Endothelial cell (in vitro differentiated cells): ENCODE results near the gene RAB44. TPM values are rescaled to one million over a fixed set of nuclear protein-coding genes. Genes with fewer than 3 reads are reported as not detected.
A peak's percentile ranks its signal among the peaks of the same experiment; 100 is the strongest.

Experiments
- DNase-seq: peaks from one replicate; pipeline ENCODE4 v3.0.0; 2021; ENCODE audit warnings: low spot score
- H3K27ac Mint-ChIP-seq: one replicate; pipeline ENCODE4 v1.8.0; 2021; ENCODE audit warnings: mixed read lengths, inconsistent platforms; ENCODE audit not compliant: unreplicated experiment
- H3K27me3 Mint-ChIP-seq: one replicate; pipeline ENCODE4 v1.8.0; 2021; ENCODE audit warnings: mild to moderate bottlenecking, moderate library complexity, mixed read lengths, inconsistent platforms; ENCODE audit not compliant: unreplicated experiment
- H3K36me3 Mint-ChIP-seq: one replicate; pipeline ENCODE4 v1.8.0; 2021; ENCODE audit warnings: mild to moderate bottlenecking, low read depth, mixed read lengths, inconsistent platforms; ENCODE audit not compliant: unreplicated experiment
- H3K4me1 Mint-ChIP-seq: one replicate; pipeline ENCODE4 v1.8.0; 2021; ENCODE audit warnings: mild to moderate bottlenecking, mixed read lengths, inconsistent platforms; ENCODE audit not compliant: unreplicated experiment
- H3K4me3 Mint-ChIP-seq: one replicate; pipeline ENCODE4 v1.8.0; 2021; ENCODE audit warnings: mild to moderate bottlenecking, mixed read lengths, inconsistent platforms; ENCODE audit not compliant: unreplicated experiment
- H3K9me3 Mint-ChIP-seq: one replicate; pipeline ENCODE4 v1.8.0; 2021; ENCODE audit warnings: mixed read lengths, inconsistent platforms; ENCODE audit not compliant: unreplicated experiment
- CTCF ChIP-seq: fragments of 200-600 bp; sonication (generic); IDR thresholded peaks from one replicate; pipeline ENCODE4 v1.5.0; 2021; ENCODE audit warnings: antibody characterized with exemption; ENCODE audit not compliant: unreplicated experiment
- total RNA-seq: library from RNA; stranded (reverse); fragmentation: NEBNext Ultra II Directional; extraction: Animal tissue kit (Norgen Biotek cat#: 25700); gene quantifications from one replicate; pipeline ENCODE4 v1.2.1, GENCODE V29; 2021; ENCODE audit not compliant: unreplicated experiment

The RAB44 gene
- total RNA-seq, 1 donor from 2014 or later = not detected

GRCh38 chr6:36676141-36677058, 21.2 kb upstream of the RAB44 start:
- Mint-ChIP-seq H3K27me3 (peaks cover 13% of the 10 kb centered on the region), H3K4me3 (no peak overlapping the region), H3K27ac (peak overlapping the region; percentile 92), H3K4me1 (peaks cover 37% of the 10 kb centered on the region), H3K9me3 (no peaks in the 10 kb centered on the region), H3K36me3 (peaks cover 5% of the 10 kb centered on the region)
- no peak for DNase-seq
- TF ChIP-seq CTCF = no peak

GRCh38 chr6:36677059-36677749, 20.4 kb upstream of the RAB44 start:
- H3K36me3 Mint-ChIP-seq = peaks cover 5% of the 10 kb centered on the region
- H3K27ac Mint-ChIP-seq = peak overlapping the region; percentile 92
- peaks cover 11% of the 10 kb centered on the region for H3K27me3 Mint-ChIP-seq
- TF ChIP-seq CTCF = no peak
- peaks cover 37% of the 10 kb centered on the region for H3K4me1 Mint-ChIP-seq
- no peaks in the 10 kb centered on the region for H3K9me3 Mint-ChIP-seq
- no peak for DNase-seq
- H3K4me3 Mint-ChIP-seq = peak overlapping the region; percentile 89

GRCh38 chr6:36677753-36678487, 19.7 kb upstream of the RAB44 start:
- H3K9me3 Mint-ChIP-seq = no peaks in the 10 kb centered on the region
- peaks cover 11% of the 10 kb centered on the region for H3K27me3 Mint-ChIP-seq
- no peak for DNase-seq
- H3K4me3 Mint-ChIP-seq = peak overlapping the region; percentile 89
- no peak for TF ChIP-seq CTCF
- peak overlapping the region; percentile 92 for H3K27ac Mint-ChIP-seq
- H3K4me1 Mint-ChIP-seq = peaks cover 39% of the 10 kb centered on the region
- H3K36me3 Mint-ChIP-seq = peaks cover 5% of the 10 kb centered on the region

GRCh38 chr6:36678488-36679042, 19.1 kb upstream of the RAB44 start, which contains the start of gene CDKN1A:
Gene CDKN1A, plus strand, starts transcription at chr6:36678714. Its CDS starts 5,388 bp downstream, at chr6:36684102.
- Mint-ChIP-seq H3K27ac (peak within 1 kb of the TSS; percentile 92), H3K9me3 (no peaks in the 10 kb centered on the region), H3K4me3 (peak within 1 kb of the TSS; percentile 95), H3K36me3 (peaks cover 7% of the 10 kb centered on the region), H3K4me1 (peaks cover 40% of the 10 kb centered on the region), H3K27me3 (peaks cover 11% of the 10 kb centered on the region)
- TF ChIP-seq CTCF = no peak
- peak; percentile 91 for DNase-seq
